Measurements from ENCODE around the gene WWOX. TPM values are rescaled to one million over a fixed set of nuclear protein-coding genes. Genes with fewer than 3 reads are reported as not detected.

Gene WWOX
- total and polyA plus RNA-seq, 2 donors (not counting 1 experiment from before 2014, with no cell fraction given), result 10.5 to 42.3 TPM

DNA sequence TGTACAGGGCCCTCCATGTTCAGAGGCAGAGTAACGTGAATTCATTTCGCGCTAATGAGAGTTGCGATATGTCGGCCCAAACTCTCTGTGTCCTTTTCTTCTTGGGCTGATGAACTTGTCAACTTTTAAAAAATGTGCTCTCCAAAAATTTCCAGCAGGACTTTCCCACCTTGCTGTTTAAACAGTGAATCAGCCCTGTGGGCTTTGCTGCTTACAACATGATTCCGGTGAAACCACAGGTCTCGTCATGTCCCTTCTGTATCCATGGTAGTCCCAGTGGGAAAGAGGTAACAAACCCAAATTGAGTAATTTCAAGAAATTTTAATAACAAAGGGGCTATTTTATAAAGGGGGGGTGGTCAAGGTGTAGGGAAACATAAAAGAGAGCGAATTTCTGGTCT, 888.2 kb downstream of the WWOX start:
- DNase-seq (no peak), ATAC-seq (ENCODE audit: low read depth) (no peak)
- no peak overlapping the region for H3K4me3 ChIP-seq (ENCODE audit: control extremely low read depth in 1 of 5, extremely low read depth in 1 of 5, insufficient read depth in 1 of 5, low read depth in 2 of 5, low read length in 4 of 5)
- no peak for TF ChIP-seq EZH2 (IDR thresholded peaks at IDR 0.05; ENCODE audit: borderline replicate concordance, insufficient read depth, low read depth, low read length, poor library complexity, severe bottlenecking)
- TF ChIP-seq, protein P1, sequence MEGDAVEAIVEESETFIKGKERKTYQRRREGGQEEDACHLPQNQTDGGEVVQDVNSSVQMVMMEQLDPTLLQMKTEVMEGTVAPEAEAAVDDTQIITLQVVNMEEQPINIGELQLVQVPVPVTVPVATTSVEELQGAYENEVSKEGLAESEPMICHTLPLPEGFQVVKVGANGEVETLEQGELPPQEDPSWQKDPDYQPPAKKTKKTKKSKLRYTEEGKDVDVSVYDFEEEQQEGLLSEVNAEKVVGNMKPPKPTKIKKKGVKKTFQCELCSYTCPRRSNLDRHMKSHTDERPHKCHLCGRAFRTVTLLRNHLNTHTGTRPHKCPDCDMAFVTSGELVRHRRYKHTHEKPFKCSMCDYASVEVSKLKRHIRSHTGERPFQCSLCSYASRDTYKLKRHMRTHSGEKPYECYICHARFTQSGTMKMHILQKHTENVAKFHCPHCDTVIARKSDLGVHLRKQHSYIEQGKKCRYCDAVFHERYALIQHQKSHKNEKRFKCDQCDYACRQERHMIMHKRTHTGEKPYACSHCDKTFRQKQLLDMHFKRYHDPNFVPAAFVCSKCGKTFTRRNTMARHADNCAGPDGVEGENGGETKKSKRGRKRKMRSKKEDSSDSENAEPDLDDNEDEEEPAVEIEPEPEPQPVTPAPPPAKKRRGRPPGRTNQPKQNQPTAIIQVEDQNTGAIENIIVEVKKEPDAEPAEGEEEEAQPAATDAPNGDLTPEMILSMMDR (IDR thresholded peaks at IDR 0.05), result no peak
- no peaks in the 10 kb centered on the region for H3K27me3 Mint-ChIP-seq
- whole genome bisulfite sequencing (ENCODE audit: insufficient coverage), result 83% methylated on average over 8 of the region's 8 CpGs
- H3K27ac Mint-ChIP-seq, result no peak overlapping the region
- H3K27me3 ChIP-seq (replicated peaks in 1 of 4; ENCODE audit: control extremely low read depth in 1 of 4, control insufficient read depth in 3 of 4, insufficient read depth in 4 of 4, low read length in 3 of 4), result peaks cover 0 to 4% (median 0%) of the 10 kb centered on the region in 4 experiments
- peaks cover 0 to 15% (median 4%) of the 10 kb centered on the region in 3 donors for H3K9me3 ChIP-seq (ENCODE audit: control extremely low read depth in 1 of 3, control insufficient read depth in 2 of 3, insufficient read depth in 1 of 3, low read length in 2 of 3)
- intact Hi-C loops (cut with micrococcal nuclease), result no loop called here
- no peaks in the 10 kb centered on the region for H3K79me2 ChIP-seq (ENCODE audit: control insufficient read depth, insufficient read depth, low read length)
- H3K9me3 Mint-ChIP-seq (ENCODE audit: insufficient read depth), result no peaks in the 10 kb centered on the region
- no peaks in the 10 kb centered on the region for H4K20me1 ChIP-seq (ENCODE audit: control insufficient read depth, insufficient read depth, low read length, poor library complexity, severe bottlenecking)
- no peak overlapping the region for H3K4me2 ChIP-seq (replicated peaks; ENCODE audit: low read depth, low read length, poor library complexity, severe bottlenecking)
- H3K36me3 ChIP-seq (replicated peaks in 1 of 2; ENCODE audit: control extremely low read depth in 1 of 2, control insufficient read depth in 1 of 2, extremely low read depth in 1 of 2, insufficient read depth in 2 of 2, low read length in 1 of 2), result no peaks in the 10 kb centered on the region
- CTCF ChIA-PET, result no interaction called here
- no peak overlapping the region for H2AFZ ChIP-seq (ENCODE audit: insufficient read depth, low read depth, low read length, poor library complexity, severe bottlenecking)
- POLR2A ChIA-PET, result no interaction called here
- no peak overlapping the region for H3K9ac ChIP-seq (ENCODE audit: low read length)
- peaks cover 22% of the 10 kb centered on the region for H3K4me1 Mint-ChIP-seq
- no peak overlapping the region for H3K4me3 Mint-ChIP-seq
- H3K27ac ChIP-seq (ENCODE audit: low read length in 2 of 2), result no peak overlapping the region
- peaks cover 17 to 21% of the 10 kb centered on the region in 2 donors for H3K4me1 ChIP-seq (ENCODE audit: control insufficient read depth in 2 of 2, insufficient read depth in 2 of 2, low read length in 2 of 2)

DNA sequence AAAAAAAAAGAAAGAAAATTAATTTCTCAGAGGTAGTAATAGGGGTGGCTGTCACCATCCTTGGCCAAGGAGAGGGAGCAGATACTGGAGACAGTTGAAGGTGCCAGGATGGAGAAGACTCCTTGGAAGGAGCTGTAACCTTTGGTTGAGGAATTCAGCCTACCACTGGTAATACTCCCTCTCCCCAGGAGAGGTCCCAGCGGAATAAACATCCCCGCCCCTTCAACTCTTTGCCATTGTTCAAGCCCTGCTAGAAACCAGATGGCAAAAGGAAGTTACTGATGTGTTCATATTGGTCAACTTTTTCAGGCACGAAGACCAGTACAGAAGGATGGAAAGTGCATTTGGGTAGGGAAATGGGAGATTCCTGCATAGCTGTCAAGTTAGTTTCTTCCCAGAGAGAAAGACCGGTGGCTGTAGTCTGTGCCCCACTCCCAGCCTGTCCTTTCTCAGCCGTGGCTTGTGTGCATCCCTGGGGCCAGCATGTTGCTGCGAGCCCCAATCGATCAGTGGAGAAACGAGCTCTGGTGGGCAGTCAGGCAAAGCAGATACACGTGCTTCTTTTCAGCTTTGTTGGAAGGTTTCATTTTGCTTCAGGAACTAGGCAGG, 889.0 kb downstream of the WWOX start:
- peaks cover 0 to 10% (median 2%) of the 10 kb centered on the region in 3 donors for H3K9me3 ChIP-seq (ENCODE audit: control extremely low read depth in 1 of 3, control insufficient read depth in 2 of 3, insufficient read depth in 1 of 3, low read length in 2 of 3)
- peaks cover 0 to under 1% (median 0%) of the 10 kb centered on the region in 4 experiments for H3K27me3 ChIP-seq (replicated peaks in 1 of 4; ENCODE audit: control extremely low read depth in 1 of 4, control insufficient read depth in 3 of 4, insufficient read depth in 4 of 4, low read length in 3 of 4)
- ChIA-PET CTCF (interaction anchor here (0.8 to 2.1 kb wide), 2 partner anchors 58 to 64 kb away, joined by 3 to 6 read pairs; no protein-coding TSS in a partner anchor), POLR2A (no interaction called here)
- 94% methylated on average over 7 of the region's 9 CpGs for WGBS (ENCODE audit: insufficient coverage)
- H3K4me1 ChIP-seq (ENCODE audit: control insufficient read depth in 2 of 2, insufficient read depth in 2 of 2, low read length in 2 of 2), result peaks cover 17 to 21% of the 10 kb centered on the region in 2 donors
- TF ChIP-seq, protein P1 (IDR thresholded peaks at IDR 0.05), result no peak
- TF ChIP-seq EZH2 (IDR thresholded peaks at IDR 0.05; ENCODE audit: borderline replicate concordance, insufficient read depth, low read depth, low read length, poor library complexity, severe bottlenecking), result no peak
- Mint-ChIP-seq H3K4me1 (peaks cover 22% of the 10 kb centered on the region), H3K27me3 (no peaks in the 10 kb centered on the region), H3K4me3 (no peak overlapping the region), H3K9me3 (ENCODE audit: insufficient read depth) (no peaks in the 10 kb centered on the region), H3K27ac (no peak overlapping the region)
- ATAC-seq (ENCODE audit: low read depth) (no peak), DNase-seq (no peak)
- no peak overlapping the region for H3K27ac ChIP-seq (ENCODE audit: low read length in 2 of 2)
- H3K36me3 ChIP-seq (replicated peaks in 1 of 2; ENCODE audit: control extremely low read depth in 1 of 2, control insufficient read depth in 1 of 2, extremely low read depth in 1 of 2, insufficient read depth in 2 of 2, low read length in 1 of 2), result no peaks in the 10 kb centered on the region
- H3K4me2 ChIP-seq (replicated peaks; ENCODE audit: low read depth, low read length, poor library complexity, severe bottlenecking), result no peak overlapping the region
- no peak overlapping the region for H3K9ac ChIP-seq (ENCODE audit: low read length)
- no peak overlapping the region for H2AFZ ChIP-seq (ENCODE audit: insufficient read depth, low read depth, low read length, poor library complexity, severe bottlenecking)
- H3K79me2 ChIP-seq (ENCODE audit: control insufficient read depth, insufficient read depth, low read length), result no peaks in the 10 kb centered on the region
- no peaks in the 10 kb centered on the region for H4K20me1 ChIP-seq (ENCODE audit: control insufficient read depth, insufficient read depth, low read length, poor library complexity, severe bottlenecking)
- no peak overlapping the region for H3K4me3 ChIP-seq (ENCODE audit: control extremely low read depth in 1 of 5, extremely low read depth in 1 of 5, insufficient read depth in 1 of 5, low read depth in 2 of 5, low read length in 4 of 5)
- intact Hi-C loops (cut with micrococcal nuclease), result no loop called here
